PFSK-1 (cell line): ENCODE measurements around the gene C16orf74.

Source experiments
- FOXP2 ChIP-seq: optimal IDR thresholded peaks from 2 replicates; pipeline ENCODE3; 2011; ENCODE audit warnings: borderline replicate concordance, control low read depth, inconsistent platforms; ENCODE audit not compliant: insufficient read depth; ENCODE audit errors: extremely low read length, extremely low read depth
- TAF1 ChIP-seq: IDR thresholded peaks from 2 replicates; pipeline ENCODE4 v1.6.1; 2012; ENCODE audit warnings: low read length, control low read depth, borderline replicate concordance; ENCODE audit not compliant: insufficient read depth
- TF ChIP-seq, protein P1 (sequence below), 2 experiments: IDR thresholded peaks; 2 replicates each; pipeline versions ENCODE4 v1.6.1 to v1.8.0; 2011 to 2012; ENCODE audit warnings: low read depth in 2 of 2, low read length in 2 of 2, control low read depth in 1 of 2, inconsistent platforms in 1 of 2, mild to moderate bottlenecking in 1 of 2, moderate library complexity in 1 of 2; ENCODE audit not compliant: insufficient read depth in 1 of 2

DNA sequence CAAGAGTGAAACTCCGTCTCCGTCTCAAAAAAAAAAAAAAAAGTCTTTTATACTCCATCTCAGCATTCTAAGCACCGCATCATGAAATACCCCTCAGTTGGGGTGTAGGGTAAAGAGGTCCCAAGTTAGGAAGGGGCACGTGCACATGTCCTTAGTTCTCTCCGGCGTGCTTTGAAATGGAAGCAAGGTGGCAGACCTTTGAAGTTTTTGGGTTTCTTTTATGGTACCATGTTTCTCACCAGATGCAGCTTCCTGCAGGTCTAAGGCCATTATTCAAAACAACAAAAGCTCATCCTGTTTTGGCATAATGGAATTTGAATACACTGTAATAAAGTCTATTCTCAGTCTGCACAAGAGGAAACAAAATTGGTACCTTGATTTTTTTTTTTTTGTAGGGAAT is 38.9 kb upstream of the C16orf74 start:
- TF ChIP-seq, protein P1, sequence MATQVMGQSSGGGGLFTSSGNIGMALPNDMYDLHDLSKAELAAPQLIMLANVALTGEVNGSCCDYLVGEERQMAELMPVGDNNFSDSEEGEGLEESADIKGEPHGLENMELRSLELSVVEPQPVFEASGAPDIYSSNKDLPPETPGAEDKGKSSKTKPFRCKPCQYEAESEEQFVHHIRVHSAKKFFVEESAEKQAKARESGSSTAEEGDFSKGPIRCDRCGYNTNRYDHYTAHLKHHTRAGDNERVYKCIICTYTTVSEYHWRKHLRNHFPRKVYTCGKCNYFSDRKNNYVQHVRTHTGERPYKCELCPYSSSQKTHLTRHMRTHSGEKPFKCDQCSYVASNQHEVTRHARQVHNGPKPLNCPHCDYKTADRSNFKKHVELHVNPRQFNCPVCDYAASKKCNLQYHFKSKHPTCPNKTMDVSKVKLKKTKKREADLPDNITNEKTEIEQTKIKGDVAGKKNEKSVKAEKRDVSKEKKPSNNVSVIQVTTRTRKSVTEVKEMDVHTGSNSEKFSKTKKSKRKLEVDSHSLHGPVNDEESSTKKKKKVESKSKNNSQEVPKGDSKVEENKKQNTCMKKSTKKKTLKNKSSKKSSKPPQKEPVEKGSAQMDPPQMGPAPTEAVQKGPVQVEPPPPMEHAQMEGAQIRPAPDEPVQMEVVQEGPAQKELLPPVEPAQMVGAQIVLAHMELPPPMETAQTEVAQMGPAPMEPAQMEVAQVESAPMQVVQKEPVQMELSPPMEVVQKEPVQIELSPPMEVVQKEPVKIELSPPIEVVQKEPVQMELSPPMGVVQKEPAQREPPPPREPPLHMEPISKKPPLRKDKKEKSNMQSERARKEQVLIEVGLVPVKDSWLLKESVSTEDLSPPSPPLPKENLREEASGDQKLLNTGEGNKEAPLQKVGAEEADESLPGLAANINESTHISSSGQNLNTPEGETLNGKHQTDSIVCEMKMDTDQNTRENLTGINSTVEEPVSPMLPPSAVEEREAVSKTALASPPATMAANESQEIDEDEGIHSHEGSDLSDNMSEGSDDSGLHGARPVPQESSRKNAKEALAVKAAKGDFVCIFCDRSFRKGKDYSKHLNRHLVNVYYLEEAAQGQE (IDR thresholded peaks at IDR 0.05; ENCODE audit: insufficient read depth in 1 of 2, low read depth in 2 of 2, low read length in 2 of 2), result no peak
- no peak for TF ChIP-seq FOXP2
- TF ChIP-seq TAF1, result no peak
